ENCODE results near the gene DNAJC16.

DNAJC16 gene

GRCh38 chr1:15620902-15621682 lies 94.4 kb downstream of the DNAJC16 start:
- DNase-seq (ENCODE audit: low read depth): no peak

GRCh38 chr1:15621975-15622374 lies 95.3 kb downstream of the DNAJC16 start:
- no peak for DNase-seq (ENCODE audit: low read depth)

- DNase-seq (ENCODE audit: low read depth): no peak
Measured at GRCh38 chr1:15622712-15623373, 96.2 kb downstream of the DNAJC16 start.

- no peak for DNase-seq (ENCODE audit: low read depth)
Measured at GRCh38 chr1:15623435-15623834, 96.8 kb downstream of the DNAJC16 start.

- no peak for DNase-seq (ENCODE audit: low read depth)
Measured at GRCh38 chr1:15624133-15624714, 97.6 kb downstream of the DNAJC16 start.

GRCh38 chr1:15625056-15625917 lies 98.6 kb downstream of the DNAJC16 start:
- no peak for DNase-seq (ENCODE audit: low read depth)

All from HS-5 (cell line).